ENCODE data around the gene CHAF1B. TPM values are rescaled to one million over a fixed set of nuclear protein-coding genes. Genes with fewer than 3 reads are reported as not detected.
"Not testable (repeated sequence)": the region's sequence is repeated elsewhere in the genome, so short reads cannot be mapped to it uniquely, and the experiment has no call there.

The CHAF1B gene
- total RNA-seq, 2 experiments from 2014 or later, result 4.5 to 4.8 TPM

DNA sequence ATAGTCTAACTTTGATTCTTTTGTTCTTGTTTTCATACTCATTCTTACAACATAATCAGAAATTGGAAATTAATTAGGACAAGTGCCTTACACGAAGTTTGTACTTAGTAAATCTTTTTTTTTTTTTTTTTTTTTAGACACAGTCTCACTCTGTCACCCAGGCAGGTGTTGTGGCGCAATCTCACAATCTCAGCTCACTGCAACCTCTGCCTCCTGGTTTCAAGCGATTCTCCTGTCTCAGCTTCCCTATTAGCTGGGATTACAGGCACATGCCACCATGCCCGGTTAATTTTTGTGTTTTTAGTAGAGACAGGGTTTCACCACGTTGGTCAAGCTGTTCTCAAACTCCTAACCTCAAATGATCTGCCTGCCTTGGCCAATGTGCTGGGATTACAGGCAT is 12.4 kb downstream of the CHAF1B start:
- H3K27ac ChIP-seq (ENCODE audit: low read depth in 1 of 2, low read length in 2 of 2), result no peak overlapping the region
- CTCF ChIA-PET, result interaction anchor here (0.8 kb wide), 1 partner anchor 574 kb away, joined by 3 read pairs; no protein-coding TSS in a partner anchor
- no peak overlapping the region for H3K4me3 Mint-ChIP-seq
- H3K27me3 ChIP-seq (ENCODE audit: control insufficient read depth in 1 of 2, insufficient read depth in 2 of 2, low read length in 2 of 2), result no peaks in the 10 kb centered on the region
- no peak for TF ChIP-seq CTCF (IDR thresholded peaks at IDR 0.05)
- H3K4me1 ChIP-seq (ENCODE audit: insufficient read depth, low read length), result no peaks in the 10 kb centered on the region
- DNase-seq, result no peak
- peaks cover 0 to 9% of the 10 kb centered on the region in 2 experiments for H3K9me3 ChIP-seq (ENCODE audit: control insufficient read depth in 1 of 2, insufficient read depth in 1 of 2, low read length in 2 of 2)
- H3K4me3 ChIP-seq (ENCODE audit: low read length), result no peak overlapping the region
- peaks cover 43% of the 10 kb centered on the region for H3K36me3 Mint-ChIP-seq (ENCODE audit: low read depth)
- no peaks in the 10 kb centered on the region for H3K9me3 Mint-ChIP-seq
- peaks cover 3% of the 10 kb centered on the region for H3K36me3 ChIP-seq (ENCODE audit: insufficient read depth, low read length)
- intact Hi-C loops (cut with DNase I, micrococcal nuclease), result no loop called here
- H3K27ac Mint-ChIP-seq, result no peak overlapping the region
- no peak for ATAC-seq (ENCODE audit: poor library complexity)
- H3K27me3 Mint-ChIP-seq, result no peaks in the 10 kb centered on the region
- POLR2A ChIA-PET, result no interaction called here
- no peaks in the 10 kb centered on the region for H3K4me1 Mint-ChIP-seq (ENCODE audit: low read depth)

- H3K9me3 ChIP-seq (ENCODE audit: control insufficient read depth in 1 of 2, insufficient read depth in 1 of 2, low read length in 2 of 2); ATAC-seq (ENCODE audit: poor library complexity); H3K27ac ChIP-seq (ENCODE audit: low read depth in 1 of 2, low read length in 2 of 2); H3K9me3 Mint-ChIP-seq; POLR2A ChIA-PET; H3K27me3 ChIP-seq (ENCODE audit: control insufficient read depth in 1 of 2, insufficient read depth in 2 of 2, low read length in 2 of 2); H3K27me3 Mint-ChIP-seq; H3K36me3 ChIP-seq (ENCODE audit: insufficient read depth, low read length); H3K4me3 ChIP-seq (ENCODE audit: low read length); H3K27ac Mint-ChIP-seq; CTCF ChIA-PET; intact Hi-C loops (cut with DNase I, micrococcal nuclease); DNase-seq; H3K4me1 Mint-ChIP-seq (ENCODE audit: low read depth); H3K4me1 ChIP-seq (ENCODE audit: insufficient read depth, low read length); H3K4me3 Mint-ChIP-seq: not testable (repeated sequence)
- peaks cover 46% of the 10 kb centered on the region for H3K36me3 Mint-ChIP-seq (ENCODE audit: low read depth)
Measured at GRCh38 chr21:36399736-36400135, 14.5 kb downstream of the CHAF1B start.

DNA sequence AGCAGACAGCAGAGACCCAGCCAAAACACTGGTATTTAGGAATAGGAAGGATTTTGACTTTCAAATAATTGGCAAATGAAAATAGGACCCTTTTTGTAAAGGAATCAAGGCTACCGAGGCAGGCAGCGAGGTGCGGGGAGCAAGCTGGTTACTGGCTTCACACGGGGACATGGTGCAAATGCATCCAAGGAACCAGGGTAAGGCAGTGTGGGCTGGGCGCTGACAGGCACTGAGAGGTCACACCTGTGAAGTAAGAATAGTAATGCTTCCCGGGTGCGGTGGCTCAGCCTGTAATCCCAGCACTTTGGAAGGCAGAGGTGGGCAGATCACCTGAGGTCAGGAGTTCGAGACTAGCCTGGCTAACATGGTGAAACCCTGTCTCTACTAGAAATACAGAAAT is 15.5 kb downstream of the CHAF1B start:
- POLR2A ChIA-PET, result no interaction called here
- Mint-ChIP-seq H3K4me1 (ENCODE audit: low read depth) (no peaks in the 10 kb centered on the region), H3K36me3 (ENCODE audit: low read depth) (peaks cover 41% of the 10 kb centered on the region), H3K4me3 (no peak overlapping the region), H3K27ac (no peak overlapping the region), H3K9me3 (no peaks in the 10 kb centered on the region), H3K27me3 (no peaks in the 10 kb centered on the region)
- Histone ChIP-seq H3K27ac (ENCODE audit: low read depth in 1 of 2, low read length in 2 of 2) (no peak overlapping the region), H3K4me1 (ENCODE audit: insufficient read depth, low read length) (no peaks in the 10 kb centered on the region), H3K4me3 (ENCODE audit: low read length) (no peak overlapping the region), H3K36me3 (ENCODE audit: insufficient read depth, low read length) (peaks cover 3% of the 10 kb centered on the region), H3K9me3 (ENCODE audit: control insufficient read depth in 1 of 2, insufficient read depth in 1 of 2, low read length in 2 of 2) (no peaks in the 10 kb centered on the region), H3K27me3 (ENCODE audit: control insufficient read depth in 1 of 2, insufficient read depth in 2 of 2, low read length in 2 of 2) (no peaks in the 10 kb centered on the region)
- DNase-seq, result no peak
- TF ChIP-seq CTCF (IDR thresholded peaks at IDR 0.05), result no peak
- no peak for ATAC-seq (ENCODE audit: poor library complexity)
- intact Hi-C loops (cut with DNase I, micrococcal nuclease), result no loop called here
- CTCF ChIA-PET, result no interaction called here

DNA sequence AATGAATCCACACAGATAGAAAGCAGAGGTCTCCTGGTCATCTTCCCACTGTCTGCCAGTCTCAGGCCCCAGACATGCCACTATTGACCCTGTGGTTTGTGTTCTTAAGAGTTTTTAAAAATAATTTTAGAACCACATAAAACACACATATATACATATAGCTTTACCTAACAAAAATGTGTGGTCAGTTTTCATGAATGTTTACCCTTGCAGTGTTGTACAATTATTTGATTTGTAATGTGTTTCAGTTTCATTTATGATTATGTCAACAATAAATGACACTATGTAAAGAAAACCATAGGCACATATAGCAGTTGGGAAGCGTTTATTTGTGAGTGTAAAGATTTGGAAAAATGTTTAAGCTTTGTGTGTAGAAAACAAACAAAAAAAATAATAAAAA is 17.1 kb downstream of the CHAF1B start:
- peaks cover 33% of the 10 kb centered on the region for H3K36me3 Mint-ChIP-seq (ENCODE audit: low read depth)
- H3K27ac Mint-ChIP-seq, result no peak overlapping the region
- Histone ChIP-seq H3K9me3 (ENCODE audit: control insufficient read depth in 1 of 2, insufficient read depth in 1 of 2, low read length in 2 of 2) (no peaks in the 10 kb centered on the region), H3K27me3 (ENCODE audit: control insufficient read depth in 1 of 2, insufficient read depth in 2 of 2, low read length in 2 of 2) (no peaks in the 10 kb centered on the region), H3K27ac (ENCODE audit: low read depth in 1 of 2, low read length in 2 of 2) (no peak overlapping the region), H3K36me3 (ENCODE audit: insufficient read depth, low read length) (no peaks in the 10 kb centered on the region), H3K4me3 (ENCODE audit: low read length) (no peak overlapping the region), H3K4me1 (ENCODE audit: insufficient read depth, low read length) (no peaks in the 10 kb centered on the region)
- H3K4me1 Mint-ChIP-seq (ENCODE audit: low read depth), result no peaks in the 10 kb centered on the region
- DNase-seq (no peak), ATAC-seq (ENCODE audit: poor library complexity) (no peak)
- ChIA-PET POLR2A (no interaction called here), CTCF (no interaction called here)
- TF ChIP-seq CTCF (IDR thresholded peaks at IDR 0.05), result no peak
- no peaks in the 10 kb centered on the region for H3K27me3 Mint-ChIP-seq
- no peak overlapping the region for H3K4me3 Mint-ChIP-seq
- H3K9me3 Mint-ChIP-seq, result no peaks in the 10 kb centered on the region
- intact Hi-C loops (cut with DNase I, micrococcal nuclease), result no loop called here

All from CD4-positive, alpha-beta T cell (primary cell).